H1 (cell line): ENCODE results near the gene PRR19. TPM values are rescaled to one million over a fixed set of nuclear protein-coding genes. Genes with fewer than 3 reads are reported as not detected.

ENCODE experiments used
- ATF2 ChIP-seq: IDR thresholded peaks from 2 replicates; pipeline ENCODE4 v1.6.1; 2012; ENCODE audit warnings: low read length, inconsistent platforms
- polyA plus RNA-seq, 7 experiments: library from polyadenylated mRNA; depleted of rRNA in 3 of 7; stranded (reverse) in 5 of 7; unstranded in 2 of 7; fragments of >200 nt in 5 of 7; fragments of 200-250 nt in 2 of 7; gene quantifications; 1 replicate in 5 of 7; 2 replicates in 1 of 7; 4 replicates in 1 of 7; pipeline versions ENCODE4 v1.2.1 to v1.2.3, GENCODE V29; 2011 to 2013; ENCODE audit warnings: missing spikeins in 2 of 7, mixed read lengths in 2 of 7
- total RNA-seq: library from RNA; stranded (reverse); fragmentation: NEBNext Ultra II Directional; extraction: Animal tissue kit (Norgen Biotek cat#: 25700); gene quantifications from 2 replicates; pipeline ENCODE4 v1.2.1, GENCODE V29; 2021

PRR19 gene
- total and polyA plus RNA-seq, 2 of the 8 experiments (the other 6 are each of a cell fraction or from before 2014, with no cell fraction given): 7.2 to 7.5 TPM

GRCh38 chr19:42271861-42272534 lies 29.9 kb upstream of the PRR19 start (continued):
- no peak for TF ChIP-seq ATF2
